K562 (cell line): ENCODE data around the gene CFD. TPM values are rescaled to one million over a fixed set of nuclear protein-coding genes. Genes with fewer than 3 reads are reported as not detected.
A peak's percentile ranks its signal among the peaks of the same experiment; 100 is the strongest.

Source experiments
- CBX3 ChIP-seq, 2 experiments: IDR thresholded peaks; 1 replicate in 1 of 2; 2 replicates in 1 of 2; pipeline ENCODE4 v1.6.1; 2012; ENCODE audit warnings: inconsistent platforms in 2 of 2, low read length in 2 of 2, borderline replicate concordance in 1 of 2, control low read depth in 1 of 2
- CTCFL ChIP-seq: IDR thresholded peaks from 2 replicates; pipeline ENCODE4 v1.6.1; 2011; ENCODE audit warnings: borderline replicate concordance, low read depth, mild to moderate bottlenecking, moderate library complexity, low read length; ENCODE audit not compliant: insufficient read depth, poor library complexity, severe bottlenecking
- DACH1 ChIP-seq: fragments of 450-650 bp; IDR thresholded peaks from 2 replicates; pipeline ENCODE4 v1.6.1; 2018; ENCODE audit not compliant: partially characterized antibody
- EGR1 ChIP-seq: fragments of 450-650 bp; conservative IDR thresholded peaks from 2 replicates; pipeline ENCODE4 v1.6.1; 2017; ENCODE audit warnings: mild to moderate bottlenecking
- HNRNPL ChIP-seq: fragments of 200-400 bp; formaldehyde crosslinking; IDR thresholded peaks from 2 replicates; pipeline ENCODE4 v1.6.1; 2017; ENCODE audit warnings: low read depth, mild to moderate bottlenecking, low read length
- KAT7 ChIP-seq: sonication (generic); formaldehyde crosslinking; IDR thresholded peaks from 2 replicates; pipeline ENCODE4 v1.8.0; 2022; ENCODE audit warnings: missing genetic modification reagents, mild to moderate bottlenecking, borderline replicate concordance
- NFE2 ChIP-seq: IDR thresholded peaks from 2 replicates; pipeline ENCODE4 v1.6.1; 2014; ENCODE audit warnings: antibody characterized with exemption, low read depth
- NR4A1 ChIP-seq, 2 experiments: fragments of 250-450 bp in 1 of 2; fragments of 450-650 bp in 1 of 2; sonication (Bioruptor Pico) in 1 of 2; IDR thresholded peaks; 2 replicates each; pipeline versions ENCODE4 v1.4.0 to v1.6.1; 2016 to 2020; ENCODE audit warnings: mild to moderate bottlenecking in 2 of 2, missing compliant biosample characterization in 1 of 2, missing genetic modification characterization in 1 of 2, moderate library complexity in 1 of 2
- RCOR1 ChIP-seq, 2 experiments: IDR thresholded peaks; 2 replicates each; pipeline ENCODE4 v1.6.1; 2012; ENCODE audit warnings: low read depth in 2 of 2, low read length in 2 of 2, borderline replicate concordance in 1 of 2, improper control_type of control experiment in 1 of 2
- SMAD4 ChIP-seq: fragments of 250-450 bp; sonication (Bioruptor Pico); conservative IDR thresholded peaks from 2 replicates; pipeline ENCODE4 v1.8.0; 2021; ENCODE audit warnings: inconsistent platforms, mild to moderate bottlenecking, moderate library complexity
- TEAD2 ChIP-seq: fragments of 450-650 bp; IDR thresholded peaks from 2 replicates; pipeline ENCODE4 v1.6.1; 2016; ENCODE audit warnings: missing genetic modification characterization, control low read depth, missing compliant biosample characterization
- ZBTB7A ChIP-seq: IDR thresholded peaks from 2 replicates; pipeline ENCODE4 v1.6.1; 2011; ENCODE audit warnings: low read depth, mild to moderate bottlenecking, low read length, moderate library complexity, borderline replicate concordance; ENCODE audit not compliant: control insufficient read depth
- ZFX ChIP-seq: sonication (generic); formaldehyde crosslinking; IDR thresholded peaks from 2 replicates; pipeline ENCODE4 v1.8.0; 2022; ENCODE audit warnings: mild to moderate bottlenecking, missing genetic modification reagents, moderate library complexity
- ZNF3 ChIP-seq: fragments of 250-450 bp; sonication (Bioruptor Pico); IDR thresholded peaks from 2 replicates; pipeline ENCODE4 v1.5.0; 2021; ENCODE audit warnings: mild to moderate bottlenecking, moderate library complexity
- ZNF431 ChIP-seq: sonication (generic); formaldehyde crosslinking; IDR thresholded peaks from 2 replicates; pipeline ENCODE4 v1.8.0; 2022; ENCODE audit warnings: mild to moderate bottlenecking, missing genetic modification reagents
- ZNF79 ChIP-seq: fragments of 250-450 bp; sonication (Bioruptor Pico); IDR thresholded peaks from 2 replicates; pipeline ENCODE4 v1.4.0; 2020; ENCODE audit warnings: low read depth, mild to moderate bottlenecking, moderate library complexity
- polyA plus RNA-seq, 8 experiments: library from polyadenylated mRNA; depleted of rRNA in 4 of 8; stranded (reverse) in 5 of 8; unstranded in 3 of 8; fragments of >200 nt; fragmentation: Nextera tagmentation in 2 of 8; fragmentation: Illumina TruSeq in 1 of 8; extraction: Ambion mirVana in 2 of 8; extraction: Trizol in 1 of 8; gene quantifications; 2 replicates each; pipeline versions ENCODE4 v1.2.1 to v1.2.3, GENCODE V29; 2011 to 2014; ENCODE audit warnings: inconsistent platforms in 1 of 8, missing spikeins in 1 of 8
- total RNA-seq, 7 experiments: library from RNA; depleted of rRNA in 6 of 7; stranded (reverse); fragments of >200 nt in 6 of 7; fragmentation: Illumina TruSeq in 2 of 7; extraction: Trizol in 2 of 7; gene quantifications; 2 replicates each; pipeline versions ENCODE4 v1.2.1 to v1.2.3, GENCODE V29; 2011 to 2021; ENCODE audit warnings: low replicate concordance in 1 of 7
- TF ChIP-seq, protein P1 (sequence below), 3 experiments: fragments of 200-800 bp in 1 of 3; sonication (Bioruptor generic) in 1 of 3; sonication (generic) in 1 of 3; formaldehyde crosslinking in 1 of 3; IDR thresholded peaks; 2 replicates each; pipeline versions ENCODE4 v1.6.1 to v1.8.0; 2016 to 2022; ENCODE audit warnings: mild to moderate bottlenecking in 2 of 3, missing compliant biosample characterization in 2 of 3, missing genetic modification characterization in 2 of 3, missing genetic modification reagents in 1 of 3
- TF ChIP-seq, protein P2 (sequence below): fragments of 450-650 bp; formaldehyde crosslinking; IDR thresholded peaks from 2 replicates; pipeline ENCODE4 v1.4.0; 2020; ENCODE audit warnings: mild to moderate bottlenecking, moderate library complexity

The CFD gene
- total and polyA plus RNA-seq, 9 of the 15 experiments (the other 6 are each of a cell fraction or from before 2014, with no cell fraction given) = 0.52 to 59.4 (median 7.6) TPM

- peak; percentile 70; the same call in 1 of the 2 replicates for TF ChIP-seq HNRNPL
- no peak for TF ChIP-seq TEAD2 (tag)
- TF ChIP-seq, protein P1, sequence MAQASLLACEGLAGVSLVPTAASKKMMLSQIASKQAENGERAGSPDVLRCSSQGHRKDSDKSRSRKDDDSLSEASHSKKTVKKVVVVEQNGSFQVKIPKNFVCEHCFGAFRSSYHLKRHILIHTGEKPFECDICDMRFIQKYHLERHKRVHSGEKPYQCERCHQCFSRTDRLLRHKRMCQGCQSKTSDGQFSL (CRISPR knock-in tag; IDR thresholded peaks at IDR 0.05) = peak; percentile 89
- TF ChIP-seq, protein P1 (tag; IDR thresholded peaks at IDR 0.05) = no peak
- no peak for TF ChIP-seq NFE2
- no peak for TF ChIP-seq ZNF79 (CRISPR knock-in tag)
- TF ChIP-seq KAT7 (CRISPR knock-in tag) = no peak
- TF ChIP-seq EGR1 = 0 out of 2 replicates have a peak, but pooled peaks have one; percentile 18
- TF ChIP-seq ZBTB7A = peak; percentile 72; the same call in 1 of the 2 replicates
- TF ChIP-seq DACH1 = peak; percentile 22
- TF ChIP-seq NR4A1 (CRISPR knock-in tag; IDR thresholded peaks at IDR 0.05) = no peak
- TF ChIP-seq NR4A1 (tag; IDR thresholded peaks at IDR 0.05) = peak; percentile 54; the same call in 1 of the 2 replicates
- TF ChIP-seq CTCFL = no peak
- peak; percentile 39; the same call in 1 of the 2 replicates for TF ChIP-seq ZFX (CRISPR knock-in tag)
- TF ChIP-seq, protein P2, sequence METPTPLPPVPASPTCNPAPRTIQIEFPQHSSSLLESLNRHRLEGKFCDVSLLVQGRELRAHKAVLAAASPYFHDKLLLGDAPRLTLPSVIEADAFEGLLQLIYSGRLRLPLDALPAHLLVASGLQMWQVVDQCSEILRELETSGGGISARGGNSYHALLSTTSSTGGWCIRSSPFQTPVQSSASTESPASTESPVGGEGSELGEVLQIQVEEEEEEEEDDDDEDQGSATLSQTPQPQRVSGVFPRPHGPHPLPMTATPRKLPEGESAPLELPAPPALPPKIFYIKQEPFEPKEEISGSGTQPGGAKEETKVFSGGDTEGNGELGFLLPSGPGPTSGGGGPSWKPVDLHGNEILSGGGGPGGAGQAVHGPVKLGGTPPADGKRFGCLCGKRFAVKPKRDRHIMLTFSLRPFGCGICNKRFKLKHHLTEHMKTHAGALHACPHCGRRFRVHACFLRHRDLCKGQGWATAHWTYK (CRISPR knock-in tag) = peak; percentile 57; the same call in 1 of the 2 replicates
- no peak for TF ChIP-seq SMAD4 (CRISPR knock-in tag)
- 0 out of 2 replicates have a peak, but pooled peaks have one; percentile 28 for TF ChIP-seq ZNF431 (CRISPR knock-in tag)
- TF ChIP-seq CBX3 (IDR thresholded peaks at IDR 0.05; ENCODE audit: borderline replicate concordance in 1 of 2, low read length in 2 of 2) = 0 out of 3 replicates have a peak, but pooled peaks of 1 of the 2 experiments have one; percentile 21
- TF ChIP-seq ZNF3 = no peak
- TF ChIP-seq RCOR1 (IDR thresholded peaks at IDR 0.05; ENCODE audit: borderline replicate concordance in 1 of 2, low read depth in 2 of 2, low read length in 2 of 2) = peak in 1 of 2 experiments; percentile 67; a peak in 2 of 4 replicates
Observed at GRCh38 chr19:911197-912033, 52.0 kb downstream of the CFD start (continued).
